Activated effector memory CD4-positive, alpha-beta T cell treated with anti-CD3 and anti-CD28 coated beads, Interleukin-2, amount 50 U/mL, for 16 hours (primary cell): ENCODE results near the gene CLRN1.

Experiments used
- DNase-seq: peaks from one replicate; pipeline ENCODE4 v3.0.0-alpha.2; 2020

CLRN1 gene

DNA sequence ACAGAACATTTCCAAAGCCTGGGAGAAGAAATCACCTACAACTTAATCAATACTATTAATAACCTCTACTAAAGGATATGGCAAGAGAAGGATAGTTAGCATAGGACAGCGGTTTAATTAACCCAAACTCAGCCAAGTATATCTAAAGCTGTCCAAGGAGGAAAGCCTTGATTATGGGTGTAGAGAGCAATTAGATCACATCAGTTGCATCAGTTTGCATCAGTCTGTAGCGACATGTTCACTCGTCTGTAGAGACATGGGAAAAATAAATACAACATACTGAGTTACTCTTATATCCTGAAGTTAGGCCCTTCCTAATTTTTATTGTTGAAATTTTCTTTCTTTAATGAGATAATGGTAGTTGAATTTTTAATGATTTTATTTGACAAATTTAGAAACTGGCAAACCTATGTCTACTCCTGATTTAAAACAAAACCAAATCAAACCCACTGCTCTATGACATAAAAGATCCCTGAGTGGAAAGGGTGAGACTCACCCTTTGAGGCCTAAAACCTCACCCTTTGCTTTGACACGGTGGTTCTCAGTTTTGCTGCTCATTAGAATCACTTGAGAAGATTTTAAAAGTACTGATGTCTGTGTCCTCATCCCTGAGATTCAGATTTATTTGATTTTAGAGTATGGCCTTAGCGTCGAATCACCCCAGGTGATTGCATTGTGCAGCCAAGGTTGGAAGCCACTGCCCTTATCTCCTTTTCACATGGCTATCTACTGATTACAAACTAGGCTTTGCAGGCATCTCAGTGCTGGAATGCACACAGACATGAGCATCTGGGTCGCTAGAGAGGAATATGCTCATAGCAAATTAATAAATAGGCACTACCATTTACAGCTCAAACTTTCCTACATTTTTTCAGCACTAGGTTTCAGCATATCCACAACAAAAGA is 2.8 kb upstream of the CLRN1 start:
- DNase-seq = no peak

DNA sequence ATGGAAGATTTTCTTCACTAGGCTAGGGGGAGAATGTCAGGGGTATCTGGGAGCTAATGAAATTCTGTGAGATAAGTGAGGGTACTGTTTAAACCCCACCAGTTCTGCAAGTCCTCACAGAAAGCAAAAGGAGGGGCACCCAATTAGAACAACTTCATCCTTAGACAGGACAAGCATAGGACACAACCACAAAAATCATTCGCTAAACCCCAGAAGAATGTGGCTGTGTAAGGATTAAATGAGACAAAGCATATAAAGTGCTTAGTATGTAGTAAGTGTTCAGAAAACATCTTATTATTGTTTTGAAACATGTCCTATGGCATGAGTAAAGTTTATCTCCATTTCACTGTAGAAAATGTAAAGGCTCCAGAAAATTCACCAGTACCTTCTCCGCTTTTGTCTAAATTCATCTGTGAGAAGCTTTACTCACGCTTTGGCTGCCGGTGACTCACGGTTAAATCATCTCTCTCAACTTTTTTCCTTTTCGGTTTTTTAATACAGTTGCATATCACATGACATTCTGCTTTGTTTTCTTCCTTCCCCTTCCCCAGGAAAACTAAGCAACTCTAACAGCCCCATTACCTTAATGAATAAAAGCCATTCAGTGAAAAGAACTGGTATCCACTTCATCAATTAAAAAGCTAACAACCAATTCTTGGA is 1.7 kb downstream of the CLRN1 start:
- no peak for DNase-seq

DNA sequence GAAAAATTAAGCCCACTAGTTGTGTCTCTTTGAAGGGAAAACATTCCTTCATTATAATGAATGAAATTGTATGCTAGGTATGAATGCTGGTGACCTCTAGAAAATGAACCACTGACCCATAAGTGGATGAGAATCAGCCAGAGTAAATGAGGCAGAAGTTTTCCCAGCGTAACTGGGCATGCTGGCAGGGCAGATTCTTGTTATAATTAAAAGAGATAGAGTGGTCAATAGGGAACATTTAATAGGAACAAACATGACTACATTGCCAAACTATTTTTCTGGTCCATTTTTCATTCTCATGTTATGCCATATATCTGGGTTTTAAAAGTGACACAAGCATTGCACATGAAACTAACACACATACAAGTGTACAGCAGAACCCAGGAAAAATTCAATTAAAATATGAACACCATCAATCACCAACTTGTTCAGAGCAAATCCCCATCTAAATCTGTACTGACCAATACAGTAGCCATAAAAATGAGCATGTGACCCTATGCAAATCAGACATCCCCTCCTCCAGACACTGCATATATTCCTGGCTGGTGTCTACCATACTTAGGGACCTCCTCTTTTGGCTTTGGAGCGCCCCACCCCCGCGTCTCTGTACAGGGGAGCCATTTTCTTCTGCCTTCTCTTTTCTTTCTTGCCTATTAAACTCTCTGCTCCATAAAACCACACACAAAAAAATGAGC is 4.0 kb downstream of the CLRN1 start:
- no peak for DNase-seq

DNA sequence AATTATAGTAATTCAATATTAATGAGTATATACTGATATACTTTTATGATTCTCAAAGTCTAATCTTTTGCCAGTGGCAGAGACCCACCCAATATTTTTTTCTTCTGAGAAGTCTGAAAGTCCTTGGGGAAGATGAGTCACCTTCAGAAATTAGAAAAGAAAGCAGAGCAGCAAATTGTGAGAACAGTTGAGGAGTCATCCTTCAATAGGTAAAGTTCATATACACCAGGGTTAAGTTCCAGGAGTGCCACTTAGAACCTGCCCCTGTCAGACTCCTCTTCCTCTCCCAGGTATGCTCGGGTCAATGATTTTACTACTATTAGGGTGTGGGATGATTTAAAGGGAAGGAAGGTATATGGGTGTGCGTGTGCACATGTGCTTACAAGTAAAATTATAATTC is 7.1 kb downstream of the CLRN1 start:
- DNase-seq = no peak

DNA sequence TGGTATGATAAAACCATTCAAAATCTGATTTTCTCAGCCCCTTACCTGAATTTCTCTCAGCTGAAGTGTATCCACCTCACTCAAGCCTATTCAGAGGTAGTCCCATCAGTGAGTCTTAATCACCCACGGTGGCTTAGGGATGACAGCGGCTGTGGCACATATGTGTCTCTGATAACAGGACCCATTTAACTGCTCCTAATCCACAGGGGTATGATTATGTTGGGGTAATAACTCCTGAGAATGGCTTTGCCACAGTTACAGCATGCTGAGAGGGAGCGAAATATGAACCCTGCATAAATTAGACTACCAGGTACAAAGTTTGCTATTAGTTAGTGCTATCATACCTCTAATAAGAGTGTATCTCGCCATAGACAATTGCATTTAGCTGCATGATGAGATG is 10.6 kb downstream of the CLRN1 start:
- no peak for DNase-seq

DNA sequence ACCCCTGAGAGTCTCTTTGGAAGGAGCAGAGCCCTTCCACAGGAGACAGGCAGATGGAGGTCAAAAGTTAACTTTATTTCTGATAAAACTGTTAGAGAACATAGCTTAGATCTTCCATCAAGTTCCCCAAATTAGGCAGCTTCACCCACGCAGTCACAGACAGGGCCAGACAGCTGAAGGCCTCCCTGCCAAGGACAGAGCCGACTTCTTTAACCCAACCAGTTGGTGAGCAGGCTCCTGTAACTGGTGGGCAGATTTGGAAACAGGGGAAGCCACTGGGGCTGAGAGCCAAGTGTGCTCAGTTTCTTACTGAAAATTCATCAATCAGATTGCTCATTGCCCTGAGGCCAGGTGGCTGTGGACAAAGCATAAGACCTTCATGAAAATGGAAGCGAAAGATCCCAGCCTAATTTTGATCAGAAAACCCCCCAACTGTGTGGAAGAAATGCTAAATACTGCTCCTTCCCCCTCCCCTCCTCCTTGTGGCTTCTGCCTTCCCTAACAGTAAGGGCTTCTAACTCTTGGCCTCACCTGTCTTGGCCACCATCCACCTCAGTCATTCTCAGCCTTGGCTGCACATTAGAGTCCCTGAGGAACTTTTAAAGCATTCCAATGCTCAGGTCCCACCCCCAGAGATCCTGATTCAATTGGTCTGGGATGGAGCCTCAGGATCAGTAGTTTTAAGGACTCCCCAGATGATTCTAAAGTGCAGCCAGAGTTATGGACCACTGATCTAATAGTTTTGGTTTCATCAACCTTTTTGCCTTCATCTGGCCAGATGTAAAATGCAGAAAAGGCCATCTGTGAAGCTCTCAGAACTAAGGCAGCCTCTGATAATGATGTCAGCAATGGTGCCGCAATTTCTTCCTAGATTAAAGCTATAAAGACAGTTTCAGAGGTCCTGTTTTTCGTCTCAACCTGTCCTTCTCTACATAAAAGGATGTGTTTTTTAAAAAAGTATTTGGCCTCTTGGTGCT is 11.5 kb downstream of the CLRN1 start:
- DNase-seq = no peak

DNA sequence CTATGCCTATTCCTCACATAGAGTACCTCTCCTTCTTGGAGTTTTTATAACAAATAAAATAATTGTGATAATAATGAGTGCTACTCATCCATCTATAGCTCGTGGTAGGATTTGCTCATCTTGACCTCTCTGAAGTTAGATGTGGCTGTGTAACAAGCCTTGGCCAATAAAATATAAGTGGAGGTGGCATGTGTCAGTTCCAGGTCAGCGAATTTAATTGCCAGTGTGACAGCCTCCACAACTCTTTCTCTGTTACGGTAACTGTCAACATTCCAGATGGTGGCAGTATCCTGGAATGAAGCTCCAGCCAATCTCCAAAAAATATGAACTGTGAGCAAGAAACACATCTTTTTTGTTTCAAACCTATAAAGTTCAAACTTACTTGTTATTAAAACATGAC is 13.8 kb downstream of the CLRN1 start:
- no peak for DNase-seq

DNA sequence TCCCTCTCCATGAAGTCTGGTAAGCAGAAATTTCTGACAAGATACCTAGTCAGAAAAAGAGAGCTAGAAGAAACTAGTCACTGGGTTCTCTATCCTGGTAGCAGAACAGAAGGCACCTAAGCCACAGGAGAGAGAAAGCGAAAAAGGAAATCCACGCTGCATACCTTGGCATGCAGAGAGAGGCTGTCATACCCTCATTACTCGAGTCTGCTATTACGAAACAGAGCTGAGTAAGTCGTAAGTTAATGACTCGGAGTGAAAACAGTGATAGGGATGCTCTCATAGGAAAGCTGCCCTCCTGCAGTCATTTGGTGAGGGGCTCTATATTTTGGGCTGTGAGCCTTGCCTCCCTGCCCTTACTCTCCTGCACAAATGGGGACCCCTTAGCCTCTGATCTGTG is 16.2 kb downstream of the CLRN1 start:
- no peak for DNase-seq

DNA sequence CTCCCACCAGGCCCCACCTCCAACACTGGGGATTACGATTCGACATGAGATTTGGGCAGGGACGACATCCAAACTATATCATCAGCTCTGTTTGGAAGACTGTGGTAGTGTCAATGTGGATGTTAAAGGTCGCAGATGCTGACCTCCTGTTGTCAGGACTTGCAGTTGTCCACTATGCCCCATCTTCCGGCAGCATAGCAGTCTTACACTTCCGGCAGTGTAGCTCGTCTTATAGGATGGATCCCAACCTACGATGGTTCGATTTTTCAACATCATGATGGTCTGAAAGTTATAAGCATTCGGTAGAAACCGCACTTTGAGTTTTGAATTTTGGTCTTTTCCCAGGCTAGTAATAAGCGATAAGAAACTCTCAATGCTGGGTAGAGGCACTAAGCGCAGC is 20.6 kb downstream of the CLRN1 start:
- DNase-seq = no peak

DNA sequence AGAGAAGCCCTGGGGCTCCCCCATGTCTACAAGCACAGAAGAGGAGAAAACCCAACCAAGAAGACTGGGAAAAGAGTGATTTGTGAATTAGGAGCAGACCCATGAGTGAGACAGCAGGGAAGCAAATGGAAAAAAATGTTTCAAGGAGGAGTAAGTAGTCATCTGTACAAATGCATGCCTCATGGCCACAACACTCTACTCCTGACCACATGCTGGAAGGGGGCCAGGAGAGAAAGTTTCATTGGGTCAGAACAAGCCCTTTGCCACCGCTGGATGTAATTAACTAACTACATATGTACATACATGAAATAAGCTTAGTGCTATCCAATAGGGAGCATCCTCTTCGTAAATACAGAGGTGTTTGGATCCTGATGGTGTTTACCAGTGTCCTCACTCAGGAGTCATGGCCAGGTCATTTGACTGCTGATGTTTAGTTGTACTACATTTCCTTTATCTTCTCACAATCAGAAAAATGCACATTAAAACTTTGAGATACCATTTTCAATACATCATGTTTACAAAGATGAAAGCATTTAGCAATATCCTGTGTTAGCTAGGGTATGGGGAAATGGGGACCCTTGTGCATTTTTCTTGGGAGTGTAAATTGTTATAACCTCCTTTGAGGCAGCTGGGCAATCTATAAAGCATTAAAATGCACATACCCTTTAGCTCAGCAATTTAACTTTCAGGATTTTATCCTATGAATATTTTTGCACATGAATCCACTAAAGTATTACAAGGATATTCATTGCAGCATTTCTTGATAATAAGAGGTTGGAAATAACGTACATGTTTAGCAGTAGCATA is 27.1 kb downstream of the CLRN1 start:
- DNase-seq = no peak

DNA sequence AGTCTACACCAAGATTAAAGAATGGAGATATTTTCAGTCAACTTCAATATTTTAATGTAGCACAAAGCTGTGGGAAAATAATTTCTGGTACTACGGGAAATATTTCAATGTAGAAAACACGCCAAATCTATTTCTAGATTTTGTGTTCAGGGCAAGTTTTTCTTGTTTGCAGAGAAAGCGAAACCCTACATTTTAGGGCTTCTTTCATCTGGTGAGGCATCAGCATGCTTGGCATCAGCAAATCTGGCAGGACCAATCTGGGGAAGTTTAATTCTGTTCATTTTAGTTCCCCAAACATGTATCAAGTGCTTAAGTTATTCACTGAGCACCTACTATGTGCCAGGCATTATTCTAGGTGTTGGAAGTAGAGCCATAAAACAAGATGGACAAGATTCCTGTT is 30.3 kb downstream of the CLRN1 start:
- no peak for DNase-seq

DNA sequence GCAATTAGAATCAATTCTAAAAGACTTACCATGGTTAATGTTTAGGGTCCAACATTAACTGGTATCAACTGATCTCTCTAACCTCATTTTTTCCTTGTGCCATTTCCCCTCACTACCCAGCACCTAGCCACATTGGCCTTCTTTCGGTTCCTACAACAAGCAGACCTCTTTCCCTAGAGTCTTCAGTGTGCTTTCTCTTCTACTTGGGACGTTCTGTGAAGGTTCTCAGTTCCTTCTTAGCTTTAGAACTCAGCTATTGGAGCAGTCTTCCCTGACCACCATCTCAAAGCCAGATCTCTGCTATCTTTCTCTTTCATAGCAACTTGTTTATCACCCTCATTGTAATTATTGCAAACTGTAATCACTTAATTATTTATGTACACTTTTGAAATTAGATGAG is 35.8 kb downstream of the CLRN1 start:
- DNase-seq = no peak

DNA sequence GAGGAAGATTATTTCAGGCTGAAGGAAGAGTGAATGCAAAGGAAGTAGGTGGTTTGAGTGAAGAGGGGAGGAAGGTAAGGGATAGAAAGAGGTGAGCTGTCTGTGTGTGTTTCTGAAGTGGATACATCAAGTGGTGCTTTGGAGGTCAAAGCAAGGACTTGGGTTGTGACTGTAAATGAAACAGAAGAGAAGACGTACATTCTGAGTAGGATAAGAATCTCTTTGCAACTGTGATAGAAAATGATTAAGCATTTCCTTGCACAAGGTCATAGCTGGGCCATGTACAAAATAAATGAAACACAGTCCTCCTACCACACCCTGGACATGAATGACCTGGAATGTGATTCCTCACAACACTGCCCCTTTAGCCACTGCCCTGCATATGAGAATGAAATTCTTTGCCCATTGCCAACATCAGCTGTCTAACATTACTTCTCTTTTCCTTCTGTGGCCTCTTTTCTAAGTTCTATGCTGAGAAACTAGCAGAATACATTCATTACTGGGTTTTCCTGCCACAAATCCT is 39.0 kb downstream of the CLRN1 start:
- no peak for DNase-seq

DNA sequence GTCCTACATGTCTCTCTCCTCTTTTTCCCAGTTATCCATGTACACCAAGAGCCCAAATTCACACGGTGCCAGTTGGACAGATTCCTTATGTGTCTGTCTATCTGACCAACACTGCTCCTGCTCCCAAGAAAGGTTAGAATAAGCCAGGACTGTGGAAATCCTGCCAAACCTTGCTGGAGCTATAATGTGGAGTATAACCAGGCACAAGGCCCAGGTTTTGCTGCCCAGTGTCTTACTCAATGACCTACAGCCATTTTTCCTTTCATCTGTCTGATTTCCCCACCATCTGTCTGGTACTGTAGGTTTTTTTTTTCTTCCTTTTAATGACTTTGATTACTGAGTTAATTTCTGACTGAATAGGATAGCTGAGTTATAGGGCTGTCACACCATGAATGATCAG is 40.8 kb downstream of the CLRN1 start:
- DNase-seq = no peak

DNA sequence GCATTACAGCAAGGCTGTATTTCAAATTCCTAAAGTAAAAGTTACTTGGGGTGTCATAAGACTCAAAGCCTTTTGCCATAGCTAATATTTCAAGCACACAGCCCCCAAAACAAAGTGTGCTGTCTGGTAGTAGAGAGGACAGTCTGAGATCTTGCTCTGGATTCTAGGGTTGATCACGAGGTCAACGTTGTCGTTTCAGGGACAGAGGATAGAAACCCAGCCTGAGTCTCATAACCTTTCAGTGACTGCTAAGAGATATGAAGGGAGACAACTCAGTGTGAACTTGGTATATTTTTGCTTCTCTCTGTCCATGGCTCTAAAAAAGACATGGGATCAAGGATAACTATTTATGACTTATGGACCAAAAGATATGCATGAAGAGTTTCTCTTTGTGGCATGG is 41.7 kb downstream of the CLRN1 start:
- DNase-seq = no peak

DNA sequence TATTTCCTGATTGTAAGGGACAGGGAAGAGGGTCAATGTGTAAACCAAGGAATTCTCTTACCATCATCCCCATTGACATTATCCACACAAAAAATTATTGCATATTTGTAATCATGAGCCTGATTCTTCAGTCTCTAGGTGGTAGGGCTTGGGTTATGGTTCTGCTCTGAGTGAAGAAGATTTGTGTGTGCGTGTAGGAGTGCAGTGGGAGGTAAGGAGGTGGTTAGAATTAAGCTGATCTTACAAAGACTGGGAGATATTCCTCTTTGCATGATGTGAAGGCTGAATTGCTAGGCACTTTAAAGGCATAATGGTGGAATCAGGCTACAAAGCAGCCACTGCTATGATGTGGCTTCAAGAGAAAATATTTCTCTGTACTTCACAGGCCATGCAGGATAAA is 44.3 kb downstream of the CLRN1 start:
- DNase-seq = no peak

DNA sequence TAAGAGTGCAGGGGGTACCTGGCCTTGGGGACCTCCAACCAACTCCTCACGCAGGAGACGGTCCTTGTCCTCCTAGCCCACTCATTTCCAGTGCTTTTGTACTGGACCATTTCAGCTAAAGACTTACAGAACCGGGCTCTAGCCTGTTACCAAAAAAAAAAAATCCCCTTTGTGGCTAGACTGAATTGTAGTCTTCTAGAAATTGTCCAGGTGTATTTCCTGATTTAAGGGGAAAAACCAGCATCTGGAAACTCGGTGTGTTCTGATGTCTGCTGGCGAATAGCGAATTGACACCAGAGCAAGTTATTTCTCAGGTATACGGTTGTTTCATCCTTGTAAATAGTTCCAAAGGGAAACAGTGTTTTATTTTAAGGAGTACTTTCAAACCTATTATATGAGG is 46.2 kb downstream of the CLRN1 start:
- DNase-seq = no peak

DNA sequence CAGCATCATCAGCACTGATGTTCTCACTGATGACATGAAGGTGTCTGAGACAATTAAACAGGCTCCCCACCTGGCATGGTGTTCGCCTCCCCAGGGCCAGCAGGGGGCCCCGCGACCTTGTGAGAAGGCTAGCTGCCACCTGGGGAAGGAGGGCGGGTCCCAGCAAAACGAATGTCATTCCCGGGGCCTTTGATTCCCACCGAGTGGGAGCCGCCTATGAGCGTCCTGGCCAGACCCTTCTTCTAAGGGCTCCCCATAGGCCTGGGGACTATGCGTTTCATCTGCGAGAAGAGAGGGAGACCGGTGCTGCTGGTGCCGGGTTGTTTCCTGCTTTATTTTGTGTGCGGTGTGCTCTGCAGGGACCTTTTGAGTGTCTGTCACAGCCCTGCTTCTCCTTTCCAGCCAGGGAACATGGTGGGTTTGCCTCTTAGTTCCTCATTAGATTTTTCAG is 46.8 kb downstream of the CLRN1 start:
- peak; percentile 76 for DNase-seq

DNA sequence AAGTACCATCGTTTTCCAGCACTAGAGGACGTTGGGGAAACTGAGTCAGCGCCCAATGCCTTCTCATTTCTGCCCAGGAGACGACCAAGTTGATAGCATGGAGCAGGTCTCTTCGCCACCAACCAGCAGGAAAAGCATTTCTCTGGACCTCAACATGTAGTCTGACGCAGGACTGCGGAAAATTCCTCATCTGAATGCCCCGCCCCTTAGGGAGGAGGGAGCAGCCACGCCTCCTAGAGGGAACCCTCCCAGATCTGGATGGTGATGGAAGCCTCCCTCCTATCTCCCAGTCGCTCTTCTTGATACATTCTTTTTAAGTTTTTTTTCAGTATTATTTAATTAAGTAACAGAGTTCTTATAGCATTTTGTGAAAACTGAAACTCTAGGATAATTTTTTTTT is 49.9 kb downstream of the CLRN1 start:
- DNase-seq = no peak

DNA sequence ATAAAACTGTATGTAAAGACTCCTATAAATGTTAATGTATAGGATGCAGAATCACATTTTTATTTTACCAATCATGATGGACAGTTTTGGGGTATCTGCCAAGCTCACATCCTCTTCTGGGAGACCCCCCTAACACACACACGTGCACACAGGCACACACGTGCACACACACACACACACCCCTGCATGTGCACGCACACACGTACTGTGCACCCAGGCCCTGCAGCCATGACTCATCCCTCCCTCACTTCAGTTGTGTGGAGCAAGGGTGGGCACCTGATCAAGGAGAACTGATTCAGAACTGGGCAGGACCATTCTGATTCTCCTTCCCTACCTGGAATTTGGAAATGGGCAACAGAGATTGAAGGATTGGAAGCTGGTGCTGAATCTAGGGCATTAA is 51.3 kb downstream of the CLRN1 start:
- DNase-seq = no peak

DNA sequence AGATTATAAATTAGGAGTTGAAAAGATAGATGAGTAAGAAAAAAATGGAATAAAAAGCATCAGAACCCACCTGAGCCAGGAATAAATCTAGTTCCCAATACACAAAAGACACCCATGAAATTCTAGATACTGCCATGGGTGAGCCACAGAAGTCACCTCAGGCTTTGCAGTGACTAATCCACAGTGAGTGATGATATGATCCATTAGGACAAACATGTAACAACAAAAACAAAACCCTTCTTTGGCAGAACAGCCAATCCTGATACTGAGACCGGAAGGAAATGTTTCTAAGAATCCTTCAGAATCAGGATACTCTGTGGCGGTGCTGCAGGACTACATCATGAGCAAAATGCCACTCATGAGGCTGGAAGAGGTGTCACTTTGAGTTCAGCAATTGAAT is 52.3 kb downstream of the CLRN1 start:
- no peak for DNase-seq

DNA sequence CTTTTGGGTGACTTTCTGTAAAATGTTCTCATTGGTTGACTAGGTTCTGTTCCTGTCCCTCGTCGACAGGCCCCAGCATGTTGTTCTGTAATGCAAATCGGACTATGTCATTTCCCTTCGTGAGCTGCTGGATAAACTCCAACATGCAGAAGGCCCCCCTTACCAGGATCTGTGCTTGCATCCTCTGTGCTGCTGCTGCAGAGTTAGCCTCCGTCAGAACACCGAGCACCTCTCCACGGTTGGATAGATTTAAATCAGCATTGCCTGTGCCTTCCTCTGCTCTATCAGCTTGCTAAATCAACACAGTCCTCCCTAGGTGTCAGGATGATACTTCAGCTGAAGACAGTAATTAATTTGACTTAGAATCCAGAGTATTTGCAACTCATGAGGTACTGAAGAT is 54.6 kb downstream of the CLRN1 start:
- no peak for DNase-seq
